ENCODE results near the gene GPC6.

DNA sequence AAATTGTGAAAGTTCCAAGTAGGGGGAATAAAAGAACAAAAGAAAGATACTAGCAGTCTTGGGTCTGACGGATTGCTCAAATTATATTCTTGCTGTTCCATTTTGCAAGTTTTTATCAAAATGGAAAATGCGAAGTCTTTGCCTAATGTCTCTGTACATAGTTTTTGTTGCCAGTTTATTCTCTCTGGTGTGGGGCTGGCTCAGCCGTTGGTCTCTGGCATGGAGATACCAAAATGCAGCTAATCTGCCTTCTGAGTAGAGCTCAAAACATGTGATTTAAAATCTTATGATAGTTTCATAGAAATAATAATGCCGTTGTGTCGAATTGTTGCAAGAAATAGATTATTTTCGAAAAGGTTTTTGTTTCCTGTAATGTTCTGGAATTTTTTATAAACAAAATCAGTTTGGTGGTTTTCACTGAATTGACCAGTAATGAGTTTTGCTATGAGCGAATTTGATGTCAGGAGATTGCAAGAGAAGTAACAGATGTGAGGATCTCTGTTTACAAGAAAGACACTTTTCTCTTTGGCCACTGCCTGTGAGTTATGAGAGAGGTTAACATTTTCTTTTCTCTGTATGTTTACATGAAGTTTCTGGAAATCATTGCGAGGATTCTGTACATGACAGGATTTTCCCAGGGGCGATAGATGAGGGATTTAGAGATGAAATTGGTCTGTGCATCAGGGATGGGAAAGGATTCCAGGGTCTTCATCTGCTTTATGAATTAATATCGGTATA lies 1105.9 kb downstream of the GPC6 start:
- TF ChIP-seq EZH2 (IDR thresholded peaks at IDR 0.05; ENCODE audit: insufficient read depth, poor library complexity, severe bottlenecking) (no peak), EZH2phosphoT487 (IDR thresholded peaks at IDR 0.05; ENCODE audit: insufficient read depth, low read depth) (no peak)

Data from GM23248 (cell line).